Measurements from ENCODE around the gene CDKAL1.

CDKAL1 gene

GRCh38 chr6:21001736-21002135, 467.5 kb downstream of the CDKAL1 start:
- DNase-seq (ENCODE audit: low read depth in 1 of 2, low spot score in 1 of 2), result no peak

- DNase-seq (ENCODE audit: low read depth in 1 of 2, low spot score in 1 of 2), result no peak
Measured at GRCh38 chr6:21003780-21004541, 469.7 kb downstream of the CDKAL1 start.

DNA sequence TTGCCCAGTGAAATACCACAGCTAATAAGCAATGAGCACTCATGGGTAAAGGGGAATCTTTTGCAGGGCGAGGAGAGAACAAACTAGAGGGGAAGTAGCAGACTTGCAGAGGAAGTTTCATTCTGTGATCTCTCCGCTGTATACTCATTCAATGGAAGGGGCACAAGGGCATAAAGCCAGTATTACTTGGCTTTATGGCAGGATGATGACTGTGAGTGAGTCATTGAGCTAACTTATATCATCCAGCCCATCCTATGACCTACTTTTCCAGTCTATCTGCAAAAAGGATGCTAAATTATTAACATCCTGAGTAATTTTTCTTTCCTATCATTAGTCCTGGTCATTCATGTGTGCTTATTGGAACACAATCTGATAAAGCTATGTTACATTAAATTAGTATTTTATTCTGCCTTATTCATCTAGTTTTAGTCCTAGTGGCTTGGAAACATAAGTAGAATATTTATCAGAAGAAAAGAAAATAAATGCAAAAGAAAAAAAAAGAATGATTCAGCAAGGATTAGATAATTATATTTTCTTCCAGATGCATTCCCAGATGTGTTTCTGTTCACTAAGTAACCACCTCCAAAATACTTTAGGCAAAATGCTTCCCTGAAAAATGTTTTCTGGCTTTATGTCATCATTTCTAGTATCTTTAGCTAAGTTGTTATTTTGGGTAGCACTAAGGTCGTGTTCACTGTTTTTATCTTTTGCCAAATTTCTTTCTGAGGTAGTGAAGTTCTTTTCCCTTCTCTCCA, 471.7 kb downstream of the CDKAL1 start:
- no peak for DNase-seq (ENCODE audit: low read depth in 1 of 2, low spot score in 1 of 2)

GRCh38 chr6:21019614-21020013, 485.4 kb downstream of the CDKAL1 start:
- DNase-seq (ENCODE audit: low read depth in 1 of 2, low spot score in 1 of 2), result no peak

DNA sequence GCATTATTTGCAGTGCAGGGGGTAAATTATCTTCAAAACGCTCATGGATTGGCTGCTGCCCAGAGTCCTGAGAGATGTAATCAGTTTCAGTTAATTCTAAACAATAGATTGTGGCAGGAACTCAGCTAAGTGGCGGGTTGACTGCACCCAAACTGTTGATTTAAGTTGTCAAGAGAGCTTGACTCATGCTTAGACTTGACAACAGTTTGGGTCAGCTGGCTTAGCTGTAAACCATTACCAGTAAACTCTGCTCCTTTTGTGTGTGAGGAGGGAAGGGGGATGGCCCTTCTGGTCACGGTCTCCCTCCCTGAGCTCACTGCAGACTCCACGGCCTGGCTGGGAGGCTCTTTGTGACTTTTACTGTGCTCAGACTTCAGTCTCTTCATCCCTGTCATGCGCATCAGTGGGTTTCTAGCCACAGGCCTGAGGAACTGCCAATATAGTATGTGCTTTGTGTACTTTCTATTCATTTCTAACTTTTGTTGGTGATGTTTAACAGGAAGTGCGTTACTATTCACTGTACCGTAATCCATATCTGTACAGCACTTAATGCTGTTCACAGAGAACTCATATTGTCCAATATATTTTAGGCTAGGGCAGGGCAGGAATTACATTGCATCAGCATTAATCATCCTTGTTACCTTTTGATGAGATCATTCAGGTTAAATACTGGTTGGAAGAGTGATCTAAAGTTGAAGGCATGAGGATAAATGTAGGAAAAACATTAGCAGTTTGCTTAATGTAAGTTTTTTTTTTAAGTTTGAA, 488.3 kb downstream of the CDKAL1 start:
- no peak for DNase-seq (ENCODE audit: low read depth in 1 of 2, low spot score in 1 of 2)

DNA sequence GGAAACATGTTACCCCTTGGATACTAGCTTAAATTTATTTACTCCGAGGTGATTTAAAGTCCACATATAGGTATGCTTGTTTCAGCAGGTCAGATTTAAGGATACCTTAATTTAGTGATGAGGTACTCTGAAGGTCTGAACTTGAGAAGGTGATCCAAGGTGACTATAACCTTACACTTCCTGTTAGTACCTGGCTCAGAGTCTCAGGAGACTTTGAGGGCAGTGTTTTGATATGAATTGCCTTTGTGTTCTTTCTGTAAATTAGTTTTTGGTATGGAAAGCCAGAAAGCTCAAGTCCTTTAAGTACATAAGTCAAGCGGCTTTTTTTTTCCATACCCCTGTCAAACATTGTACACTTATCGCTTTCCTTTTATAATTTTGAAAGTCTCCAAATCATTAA, 489.0 kb downstream of the CDKAL1 start:
- no peak for DNase-seq (ENCODE audit: low read depth in 1 of 2, low spot score in 1 of 2)

DNA sequence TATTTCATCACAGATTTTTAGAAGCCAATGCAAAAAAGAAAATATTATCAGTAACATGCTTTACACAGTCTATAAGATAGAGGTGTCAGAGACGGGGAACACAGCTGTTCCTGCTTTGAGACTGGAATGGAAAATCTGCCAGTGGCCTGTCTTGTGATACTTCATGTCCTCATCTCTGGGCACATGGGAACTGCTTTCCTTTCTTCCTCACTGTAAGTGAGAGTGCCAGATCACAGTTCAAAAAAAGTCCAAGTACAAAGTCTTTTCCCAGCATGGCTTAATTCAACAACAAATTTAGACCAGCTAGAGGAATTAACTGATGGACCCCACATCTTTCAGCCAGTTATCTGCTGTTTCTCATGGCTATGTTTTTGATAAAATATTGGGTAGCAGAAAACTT, 490.4 kb downstream of the CDKAL1 start:
- DNase-seq (ENCODE audit: low read depth in 1 of 2, low spot score in 1 of 2), result no peak

- DNase-seq (ENCODE audit: low read depth in 1 of 2, low spot score in 1 of 2), result no peak
Measured at GRCh38 chr6:21026576-21027273, 492.5 kb downstream of the CDKAL1 start.

DNA sequence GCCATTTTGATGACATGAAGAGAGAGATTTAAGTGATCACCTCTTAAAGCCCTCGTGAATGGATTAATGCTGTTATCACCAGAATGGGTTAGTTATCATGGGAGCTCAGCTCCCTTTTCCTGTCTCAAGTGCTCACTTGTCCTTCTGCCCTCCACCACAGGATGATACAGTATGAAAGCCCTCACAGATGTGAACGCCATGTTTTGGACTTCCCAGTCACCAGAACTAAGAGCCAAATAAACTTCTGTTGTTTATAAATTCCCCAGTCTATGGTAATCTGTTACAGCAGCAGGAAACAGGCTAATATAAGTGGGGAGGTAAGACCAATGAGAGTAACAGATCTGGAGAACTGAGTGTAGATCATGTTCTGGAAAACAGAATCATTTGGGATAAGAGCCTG, 493.2 kb downstream of the CDKAL1 start:
- DNase-seq (ENCODE audit: low read depth in 1 of 2, low spot score in 1 of 2), result no peak

GRCh38 chr6:21031182-21031581, 496.9 kb downstream of the CDKAL1 start:
- no peak for DNase-seq (ENCODE audit: low read depth in 1 of 2, low spot score in 1 of 2)

GRCh38 chr6:21033084-21033483, 498.8 kb downstream of the CDKAL1 start:
- no peak for DNase-seq (ENCODE audit: low read depth in 1 of 2, low spot score in 1 of 2)

DNA sequence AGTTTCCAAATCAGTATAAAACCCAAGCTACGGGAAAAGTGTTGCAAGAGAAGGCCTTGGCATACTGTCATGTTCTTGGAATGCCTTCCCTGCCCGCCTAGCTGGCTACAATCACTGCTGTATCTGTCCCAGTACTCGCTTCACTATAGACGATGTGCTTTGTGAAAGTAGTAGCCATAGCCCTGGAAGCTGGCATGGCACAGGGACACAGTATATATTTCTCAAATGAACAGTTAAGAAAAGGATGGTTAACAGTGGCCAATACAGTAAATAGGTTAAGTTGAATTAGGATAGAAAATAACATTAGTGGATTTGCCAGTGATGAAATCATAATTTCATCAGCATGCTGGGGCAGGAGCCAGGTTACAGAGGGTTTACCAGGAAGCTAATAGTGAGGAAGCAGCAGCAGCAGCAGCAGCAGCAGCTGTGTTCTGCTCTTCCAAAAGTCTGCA, 499.3 kb downstream of the CDKAL1 start:
- no peak for DNase-seq (ENCODE audit: low read depth in 1 of 2, low spot score in 1 of 2)

DNA sequence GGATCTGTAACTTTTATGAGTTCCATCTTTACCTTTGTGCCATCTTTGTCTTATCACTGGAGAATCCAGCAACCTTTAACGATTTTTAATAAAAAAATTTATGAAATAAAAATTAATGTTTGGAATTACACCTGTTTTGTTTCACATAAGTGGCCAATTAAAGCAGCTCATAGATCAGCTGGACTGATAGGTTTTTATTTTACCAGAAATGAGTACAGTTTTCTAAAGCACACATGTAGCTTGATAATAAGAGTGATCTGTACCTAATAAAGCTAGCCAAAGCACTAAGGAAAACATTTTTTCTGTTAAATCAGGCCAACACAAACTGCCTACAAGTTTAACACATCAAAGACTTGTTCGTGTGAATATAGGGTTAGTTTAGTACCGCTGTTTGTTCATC, 500.1 kb downstream of the CDKAL1 start:
- DNase-seq (ENCODE audit: low read depth in 1 of 2, low spot score in 1 of 2), result no peak

DNA sequence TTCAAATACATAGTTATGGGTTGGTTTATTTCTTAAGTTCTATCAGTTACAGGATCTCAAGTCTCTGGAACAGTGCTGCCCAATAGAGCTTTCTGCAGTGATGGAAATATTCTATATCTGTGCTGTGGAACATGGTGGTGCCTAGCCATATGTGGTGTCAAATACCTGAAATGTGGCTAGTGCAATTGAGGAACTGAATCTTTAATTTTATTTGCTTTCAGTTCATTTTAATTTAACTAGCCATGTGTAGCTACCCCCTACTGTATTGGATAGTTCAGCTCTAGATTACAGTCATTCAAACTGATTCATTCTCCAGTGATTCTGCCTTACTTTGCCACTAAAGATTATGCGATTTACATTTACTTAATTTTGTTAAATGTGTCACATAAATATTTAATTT, 503.2 kb downstream of the CDKAL1 start:
- DNase-seq (ENCODE audit: low read depth in 1 of 2, low spot score in 1 of 2), result no peak

DNA sequence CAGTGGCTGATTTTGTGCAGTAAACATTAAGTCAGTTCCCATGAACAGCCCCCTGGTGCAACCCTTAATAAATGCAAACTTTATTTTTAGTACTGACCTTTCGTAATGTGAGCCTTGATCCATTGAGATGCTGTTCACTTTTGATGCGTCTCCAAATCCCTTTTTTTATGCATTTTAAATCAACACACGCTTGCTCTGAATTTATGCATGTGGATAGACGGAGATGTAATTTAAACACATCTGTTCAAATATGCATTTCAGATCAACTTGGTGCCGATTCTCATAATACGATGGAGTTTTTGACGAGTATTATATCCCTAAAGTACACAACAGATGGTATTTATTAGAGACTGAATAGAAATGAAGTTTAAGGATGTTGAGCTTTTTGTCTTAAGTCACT, 505.7 kb downstream of the CDKAL1 start:
- DNase-seq (ENCODE audit: low read depth in 1 of 2, low spot score in 1 of 2), result no peak

DNA sequence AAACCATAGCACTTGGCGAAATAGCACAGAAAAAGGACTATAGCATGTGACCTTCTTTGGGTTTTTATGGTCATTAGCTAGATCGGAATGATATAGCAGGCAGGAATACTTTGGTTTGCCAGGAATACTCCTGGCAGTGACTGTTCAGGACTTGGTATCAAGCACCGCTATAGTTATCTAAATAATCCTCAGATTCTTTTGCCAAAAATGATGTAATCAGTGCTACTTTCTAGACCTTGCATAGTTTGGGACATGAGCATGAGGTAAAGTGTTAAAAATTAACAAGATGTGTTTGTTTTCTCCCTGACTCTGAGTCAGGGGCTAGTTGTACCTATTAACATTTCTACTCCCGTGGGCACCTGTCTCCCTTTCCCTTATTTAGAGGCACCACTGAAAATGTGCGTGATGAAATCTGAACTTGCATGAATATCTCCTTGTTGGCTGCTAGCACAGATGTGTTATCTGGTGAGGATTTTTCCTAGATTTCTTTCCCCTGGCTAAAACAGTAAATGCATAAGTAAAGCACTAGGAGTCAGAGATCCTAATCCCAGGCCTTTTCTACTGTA, 511.0 kb downstream of the CDKAL1 start:
- no peak for DNase-seq (ENCODE audit: low read depth in 1 of 2, low spot score in 1 of 2)

DNA sequence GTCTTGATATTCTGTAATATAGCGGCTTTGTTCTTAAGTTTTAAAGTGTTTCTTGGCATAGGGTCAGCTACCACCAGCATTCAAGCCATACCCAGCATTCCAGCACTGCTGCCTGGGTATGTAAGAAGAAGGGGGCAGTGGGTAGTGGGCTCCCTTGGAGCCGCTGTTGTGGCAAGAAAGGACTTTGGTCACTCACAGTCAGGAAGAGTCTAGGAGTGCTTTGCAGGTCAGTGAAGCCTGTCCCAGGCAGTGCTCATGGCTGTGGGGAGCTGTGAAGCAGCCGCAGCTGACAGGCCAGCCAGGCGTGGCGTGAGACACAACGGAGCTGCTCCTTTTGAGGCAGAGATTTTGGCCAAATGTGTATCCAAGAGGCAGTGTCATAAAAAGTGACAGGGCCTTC, 512.0 kb downstream of the CDKAL1 start:
- DNase-seq (ENCODE audit: low read depth in 1 of 2, low spot score in 1 of 2), result no peak

DNA sequence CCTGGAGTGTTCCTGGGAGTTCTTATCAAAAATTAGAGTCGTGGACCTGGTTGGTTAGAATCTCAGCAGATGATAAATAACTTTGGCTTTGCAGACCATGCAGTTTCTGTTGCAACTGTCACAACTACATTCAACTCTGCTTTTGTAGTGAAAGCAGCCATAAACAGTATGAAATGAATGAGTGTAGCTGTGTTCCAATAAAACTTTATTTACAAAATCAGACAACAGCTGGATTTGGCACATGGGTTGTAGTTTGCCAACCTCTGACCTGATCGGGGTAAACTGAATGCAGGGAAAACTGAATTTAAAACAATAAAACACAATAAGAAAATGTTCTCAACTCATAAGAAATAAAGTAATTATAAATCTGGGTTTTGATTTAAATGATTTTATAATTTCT, 513.8 kb downstream of the CDKAL1 start:
- DNase-seq (ENCODE audit: low read depth in 1 of 2, low spot score in 1 of 2), result no peak

DNA sequence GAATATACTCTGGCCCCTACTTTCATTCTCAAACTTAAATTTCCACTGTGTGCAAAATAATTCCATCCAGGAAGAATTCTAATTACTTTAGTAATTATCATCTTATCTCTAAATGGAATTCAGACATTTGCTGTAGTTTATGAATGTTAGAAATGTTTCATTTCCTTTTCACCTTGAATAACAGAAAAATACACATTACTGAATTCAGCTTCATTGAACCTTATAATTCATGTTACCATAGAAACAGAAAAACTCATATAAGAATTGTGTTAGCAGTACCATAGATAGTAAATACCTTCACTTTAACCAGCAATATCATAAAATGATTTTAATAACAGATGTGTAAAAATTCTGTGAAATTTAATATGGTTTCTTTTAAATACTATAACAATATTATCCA, 514.9 kb downstream of the CDKAL1 start:
- DNase-seq (ENCODE audit: low read depth in 1 of 2, low spot score in 1 of 2), result no peak

- DNase-seq (ENCODE audit: low read depth in 1 of 2, low spot score in 1 of 2), result no peak
Measured at GRCh38 chr6:21049572-21049971, 515.3 kb downstream of the CDKAL1 start.

- DNase-seq (ENCODE audit: low read depth in 1 of 2, low spot score in 1 of 2), result no peak
Measured at GRCh38 chr6:21050935-21051334, 516.7 kb downstream of the CDKAL1 start.

Data from activated CD4-positive, alpha-beta T cell treated with anti-CD3 and anti-CD28 coated beads, Interleukin-2, amount 50 U/mL, for 24 hours (primary cell).